ENCODE data around the gene TMEM63C. TPM values are rescaled to one million over a fixed set of nuclear protein-coding genes. Genes with fewer than 3 reads are reported as not detected.

Gene TMEM63C
- total and polyA plus RNA-seq, 2 donors from 2014 or later = 0.84 to 1.9 TPM

DNA sequence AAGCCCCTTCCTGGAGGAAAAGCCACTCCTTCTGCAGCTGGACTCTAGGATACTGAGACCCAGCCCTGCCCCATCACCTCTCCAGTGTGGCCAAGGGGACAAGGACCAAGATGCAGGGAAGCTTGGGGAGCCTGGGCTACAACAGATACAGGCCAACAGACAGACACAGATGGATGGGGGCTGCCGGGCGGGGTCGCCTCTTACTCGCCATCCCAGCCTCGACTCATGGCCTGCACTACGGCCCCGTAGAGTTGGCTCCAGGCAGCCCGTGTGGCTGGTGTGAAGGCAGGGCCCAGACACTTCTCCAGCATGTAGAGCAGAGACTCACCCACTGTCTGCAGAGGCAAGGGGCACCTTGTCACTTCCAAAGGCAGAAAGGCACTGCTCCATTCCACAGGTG is 84.7 kb downstream of the TMEM63C start:
- intact Hi-C loops (cut with DNase I) = no loop called here

DNA sequence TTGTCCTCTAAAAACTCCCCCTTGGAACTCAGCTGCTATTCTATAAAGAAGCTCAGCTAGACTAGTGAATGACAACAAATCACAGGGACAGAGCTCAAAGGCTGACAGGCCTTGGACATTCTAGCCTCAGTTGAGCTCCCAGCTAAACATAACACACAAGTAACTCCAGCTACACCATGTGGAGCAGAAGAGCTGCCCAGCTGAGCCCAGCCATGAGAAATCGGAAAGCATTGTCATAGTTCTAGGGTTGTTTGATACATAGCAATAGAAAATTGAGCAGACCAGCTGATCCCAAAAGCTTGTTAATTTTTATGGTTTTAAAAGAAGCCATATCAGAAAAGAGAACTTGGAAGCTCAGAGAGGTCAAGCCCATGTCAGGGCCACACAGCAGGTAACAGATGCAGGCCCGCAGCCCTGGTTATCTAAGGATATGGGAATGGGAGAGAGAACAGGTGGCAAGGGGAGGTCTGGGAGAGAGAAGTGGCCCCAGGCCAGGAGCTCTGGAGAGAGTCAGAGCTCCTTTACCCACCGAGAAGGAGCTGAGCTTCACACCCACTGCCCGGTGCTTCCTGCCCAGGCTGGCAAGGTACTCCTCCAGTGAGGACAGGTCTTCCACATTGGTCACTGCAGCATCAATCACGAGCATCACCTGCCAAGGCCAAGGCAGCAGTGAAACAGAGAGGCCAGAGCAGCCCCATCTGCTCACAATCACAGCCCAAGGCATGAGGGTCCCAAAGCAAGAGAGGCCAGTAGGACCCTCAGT is 86.5 kb downstream of the TMEM63C start:
- intact Hi-C loops (cut with DNase I) = no loop called here
- no peak overlapping the region for H3K4me3 ChIP-seq (ENCODE audit: low read length in 3 of 3)
- peaks cover 4% of the 10 kb centered on the region for H3K27me3 ChIP-seq (ENCODE audit: control insufficient read depth, insufficient read depth, low read length)
- no peaks in the 10 kb centered on the region for H3K36me3 ChIP-seq (ENCODE audit: control insufficient read depth in 2 of 3, insufficient read depth in 3 of 3, low read length in 3 of 3)
- no peaks in the 10 kb centered on the region for H3K4me1 ChIP-seq (ENCODE audit: control insufficient read depth in 2 of 3, insufficient read depth in 2 of 3, low read depth in 1 of 3, low read length in 3 of 3)
- H3K27ac ChIP-seq (ENCODE audit: low read depth in 2 of 2, low read length in 2 of 2) = no peak overlapping the region
- no peak for DNase-seq
- TF ChIP-seq, protein P1, sequence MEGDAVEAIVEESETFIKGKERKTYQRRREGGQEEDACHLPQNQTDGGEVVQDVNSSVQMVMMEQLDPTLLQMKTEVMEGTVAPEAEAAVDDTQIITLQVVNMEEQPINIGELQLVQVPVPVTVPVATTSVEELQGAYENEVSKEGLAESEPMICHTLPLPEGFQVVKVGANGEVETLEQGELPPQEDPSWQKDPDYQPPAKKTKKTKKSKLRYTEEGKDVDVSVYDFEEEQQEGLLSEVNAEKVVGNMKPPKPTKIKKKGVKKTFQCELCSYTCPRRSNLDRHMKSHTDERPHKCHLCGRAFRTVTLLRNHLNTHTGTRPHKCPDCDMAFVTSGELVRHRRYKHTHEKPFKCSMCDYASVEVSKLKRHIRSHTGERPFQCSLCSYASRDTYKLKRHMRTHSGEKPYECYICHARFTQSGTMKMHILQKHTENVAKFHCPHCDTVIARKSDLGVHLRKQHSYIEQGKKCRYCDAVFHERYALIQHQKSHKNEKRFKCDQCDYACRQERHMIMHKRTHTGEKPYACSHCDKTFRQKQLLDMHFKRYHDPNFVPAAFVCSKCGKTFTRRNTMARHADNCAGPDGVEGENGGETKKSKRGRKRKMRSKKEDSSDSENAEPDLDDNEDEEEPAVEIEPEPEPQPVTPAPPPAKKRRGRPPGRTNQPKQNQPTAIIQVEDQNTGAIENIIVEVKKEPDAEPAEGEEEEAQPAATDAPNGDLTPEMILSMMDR (IDR thresholded peaks at IDR 0.05; ENCODE audit: borderline replicate concordance, extremely low read depth, insufficient read depth) = no peak
- H3K9me3 ChIP-seq (ENCODE audit: control insufficient read depth in 2 of 3, insufficient read depth in 1 of 3, low read length in 3 of 3) = peaks cover 0 to 7% (median 0%) of the 10 kb centered on the region in 3 donors
- no peak for FAIRE-seq
- no peak overlapping the region for H3K9ac ChIP-seq (ENCODE audit: low read length in 3 of 3)

More for the DNA sequence above, 84.7 kb downstream of the TMEM63C start:
- TF ChIP-seq, protein P1 (IDR thresholded peaks at IDR 0.05; ENCODE audit: borderline replicate concordance, extremely low read depth, insufficient read depth) = no peak
- H3K9me3 ChIP-seq (ENCODE audit: control insufficient read depth in 2 of 3, insufficient read depth in 1 of 3, low read length in 3 of 3) = peaks cover 0 to 7% (median 0%) of the 10 kb centered on the region in 3 donors
- DNase-seq (no peak), FAIRE-seq (no peak)
- H3K36me3 ChIP-seq (ENCODE audit: control insufficient read depth in 2 of 3, insufficient read depth in 3 of 3, low read length in 3 of 3) = no peaks in the 10 kb centered on the region
- no peak overlapping the region for H3K27ac ChIP-seq (ENCODE audit: low read depth in 2 of 2, low read length in 2 of 2)
- H3K4me1 ChIP-seq (ENCODE audit: control insufficient read depth in 2 of 3, insufficient read depth in 2 of 3, low read depth in 1 of 3, low read length in 3 of 3) = no peaks in the 10 kb centered on the region
- H3K9ac ChIP-seq (ENCODE audit: low read length in 3 of 3) = no peak overlapping the region
- H3K27me3 ChIP-seq (ENCODE audit: control insufficient read depth, insufficient read depth, low read length) = peaks cover 3% of the 10 kb centered on the region
- no peak overlapping the region for H3K4me3 ChIP-seq (ENCODE audit: low read length in 3 of 3)

DNA sequence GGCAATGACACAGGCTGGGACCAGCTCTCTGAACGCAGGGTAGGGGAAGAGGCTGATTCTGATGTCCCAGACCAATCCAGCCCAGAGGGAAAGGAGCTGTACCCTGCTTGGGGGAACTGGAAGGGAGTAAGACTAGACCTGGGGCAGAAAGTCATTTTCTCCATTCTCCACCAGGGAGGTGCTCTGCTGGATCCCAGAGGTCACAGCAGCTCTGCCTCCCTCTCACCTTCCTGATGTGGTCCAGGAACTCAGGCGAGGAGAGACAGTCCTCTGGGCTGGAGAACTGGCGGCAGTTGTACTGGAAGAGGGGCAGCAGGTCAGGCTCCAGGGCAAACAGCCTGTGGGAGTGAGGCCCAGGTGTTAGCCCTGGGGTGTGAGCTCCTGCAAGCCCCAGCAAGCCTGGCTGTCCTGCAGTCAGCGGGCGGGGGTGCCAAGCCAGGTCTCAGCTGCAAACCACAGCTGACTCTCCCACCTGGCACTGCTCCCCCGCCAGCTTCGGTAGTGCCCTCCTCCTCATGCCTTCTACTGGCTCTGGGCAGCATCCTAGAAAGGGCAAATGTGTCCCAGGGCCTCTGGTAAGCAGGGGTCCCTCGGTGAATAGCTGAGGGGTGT is 87.5 kb downstream of the TMEM63C start:
- H3K27ac ChIP-seq (ENCODE audit: low read depth in 2 of 2, low read length in 2 of 2) = no peak overlapping the region
- no peak overlapping the region for H3K9ac ChIP-seq (ENCODE audit: low read length in 3 of 3)
- H3K27me3 ChIP-seq (ENCODE audit: control insufficient read depth, insufficient read depth, low read length) = peaks cover 4% of the 10 kb centered on the region
- no peaks in the 10 kb centered on the region for H3K36me3 ChIP-seq (ENCODE audit: control insufficient read depth in 2 of 3, insufficient read depth in 3 of 3, low read length in 3 of 3)
- intact Hi-C loops (cut with DNase I) = no loop called here
- no peak for FAIRE-seq
- peak in 2 of 5 donors; percentile 25 to 39 for DNase-seq
- TF ChIP-seq, protein P1 (IDR thresholded peaks at IDR 0.05; ENCODE audit: borderline replicate concordance, extremely low read depth, insufficient read depth) = no peak
- H3K4me3 ChIP-seq (ENCODE audit: low read length in 3 of 3) = no peak overlapping the region
- no peaks in the 10 kb centered on the region for H3K4me1 ChIP-seq (ENCODE audit: control insufficient read depth in 2 of 3, insufficient read depth in 2 of 3, low read depth in 1 of 3, low read length in 3 of 3)
- peaks cover 0 to 14% (median 0%) of the 10 kb centered on the region in 3 donors for H3K9me3 ChIP-seq (ENCODE audit: control insufficient read depth in 2 of 3, insufficient read depth in 1 of 3, low read length in 3 of 3)

Measured in kidney (tissue), 14 donors.